Neural cell (in vitro differentiated cells): ENCODE data around the gene ZNF207.
A peak's percentile ranks its signal among the peaks of the same experiment; 100 is the strongest.

Experiments used
- EZH2 ChIP-seq: fragments of 200-600, 300-800 bp; shearing (Covaris generic), sonication (generic); IDR thresholded peaks from 2 replicates; pipeline ENCODE4 v1.6.1; 2014; ENCODE audit warnings: antibody characterized with exemption, low read length, borderline replicate concordance, mild to moderate bottlenecking; ENCODE audit not compliant: insufficient read depth, poor library complexity, severe bottlenecking
- POLR2AphosphoS5 ChIP-seq: IDR thresholded peaks from 2 replicates; pipeline ENCODE4 v1.6.1; 2012
- RAD21 ChIP-seq: fragments of 450-650 bp; conservative IDR thresholded peaks from 2 replicates; pipeline ENCODE4 v1.6.1; 2014; ENCODE audit warnings: antibody characterized with exemption, mild to moderate bottlenecking, moderate library complexity
- SMC3 ChIP-seq: fragments of 450-650 bp; conservative IDR thresholded peaks from 2 replicates; pipeline ENCODE4 v1.6.1; 2014; ENCODE audit warnings: antibody characterized with exemption, mild to moderate bottlenecking, moderate library complexity; ENCODE audit not compliant: poor library complexity
- TF ChIP-seq, protein P1 (sequence below): fragments of 450-650 bp; IDR thresholded peaks from 2 replicates; pipeline ENCODE4 v1.5.1; 2014; ENCODE audit warnings: antibody characterized with exemption, mild to moderate bottlenecking, moderate library complexity; ENCODE audit not compliant: poor library complexity, severe bottlenecking

DNA sequence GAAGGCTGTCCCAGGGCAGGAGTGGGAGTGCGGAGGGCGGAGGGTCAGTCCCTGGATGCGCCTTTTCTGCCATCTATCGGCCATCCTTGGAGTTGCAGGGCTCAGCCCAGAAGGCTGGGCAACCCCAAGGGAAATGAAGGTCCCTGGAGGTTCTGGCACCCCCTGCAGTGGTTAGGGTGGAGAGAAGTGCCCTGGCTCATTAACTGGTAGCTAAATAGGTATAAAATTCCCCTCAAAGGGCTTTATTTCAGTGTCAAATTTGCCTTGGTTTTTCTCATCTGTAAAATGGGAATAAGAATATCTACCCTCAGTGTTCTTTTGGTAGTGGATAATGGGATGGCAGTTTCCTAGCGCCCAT, 30.4 kb upstream of the ZNF207 start:
- TF ChIP-seq, protein P1, sequence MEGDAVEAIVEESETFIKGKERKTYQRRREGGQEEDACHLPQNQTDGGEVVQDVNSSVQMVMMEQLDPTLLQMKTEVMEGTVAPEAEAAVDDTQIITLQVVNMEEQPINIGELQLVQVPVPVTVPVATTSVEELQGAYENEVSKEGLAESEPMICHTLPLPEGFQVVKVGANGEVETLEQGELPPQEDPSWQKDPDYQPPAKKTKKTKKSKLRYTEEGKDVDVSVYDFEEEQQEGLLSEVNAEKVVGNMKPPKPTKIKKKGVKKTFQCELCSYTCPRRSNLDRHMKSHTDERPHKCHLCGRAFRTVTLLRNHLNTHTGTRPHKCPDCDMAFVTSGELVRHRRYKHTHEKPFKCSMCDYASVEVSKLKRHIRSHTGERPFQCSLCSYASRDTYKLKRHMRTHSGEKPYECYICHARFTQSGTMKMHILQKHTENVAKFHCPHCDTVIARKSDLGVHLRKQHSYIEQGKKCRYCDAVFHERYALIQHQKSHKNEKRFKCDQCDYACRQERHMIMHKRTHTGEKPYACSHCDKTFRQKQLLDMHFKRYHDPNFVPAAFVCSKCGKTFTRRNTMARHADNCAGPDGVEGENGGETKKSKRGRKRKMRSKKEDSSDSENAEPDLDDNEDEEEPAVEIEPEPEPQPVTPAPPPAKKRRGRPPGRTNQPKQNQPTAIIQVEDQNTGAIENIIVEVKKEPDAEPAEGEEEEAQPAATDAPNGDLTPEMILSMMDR = peak; percentile 74
- TF ChIP-seq RAD21 (peak; percentile 70), EZH2 (no peak), POLR2AphosphoS5 (no peak), SMC3 (peak; percentile 67)
